ENCODE data around the gene NME2.
"Not testable (repeated sequence)": the region's sequence is repeated elsewhere in the genome, so short reads cannot be mapped to it uniquely, and the experiment has no call there.

The NME2 gene

DNA sequence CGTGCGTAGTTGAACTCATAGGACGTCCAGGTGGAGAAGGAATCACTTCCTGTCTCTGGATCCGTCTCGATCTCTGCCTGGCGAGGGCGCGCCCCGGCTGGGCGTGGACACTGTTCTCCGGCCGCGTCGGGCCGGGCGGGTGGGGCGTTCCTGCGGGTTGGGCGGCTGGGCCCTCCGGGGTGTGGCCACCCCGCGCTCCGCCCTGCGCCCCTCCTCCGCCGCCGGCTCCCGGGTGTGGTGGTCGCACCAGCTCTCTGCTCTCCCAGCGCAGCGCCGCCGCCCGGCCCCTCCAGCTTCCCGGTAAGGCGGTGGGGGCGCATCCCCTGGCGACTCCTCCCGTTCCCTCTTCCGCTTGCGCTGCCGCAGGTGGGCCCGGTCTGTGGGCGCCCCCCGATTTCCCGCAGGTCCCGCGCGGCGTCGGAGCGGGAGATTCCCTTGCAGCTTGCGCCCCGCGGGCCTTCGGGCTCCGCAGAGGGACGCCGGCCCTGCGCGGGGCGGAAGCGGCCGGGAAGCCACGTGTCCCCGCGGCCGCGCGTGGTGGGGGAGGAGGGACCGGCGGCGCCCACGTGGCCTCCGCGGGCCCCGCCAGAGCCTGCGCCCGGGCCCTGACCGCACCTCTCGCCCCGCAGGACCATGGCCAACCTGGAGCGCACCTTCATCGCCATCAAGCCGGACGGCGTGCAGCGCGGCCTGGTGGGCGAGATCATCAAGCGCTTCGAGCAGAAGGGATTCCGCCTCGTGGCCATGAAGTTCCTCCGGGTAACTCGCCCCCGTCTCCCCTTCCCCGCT, at the start of gene NME2:
TSS of gene NME2 (plus strand) at position 214 of the 789 bp plus-strand sequence. CDS start at position 634, 420 bp downstream.
- peak in 49 of 51 donors; percentile 22 to 85 (median 65) for DNase-seq

DNA sequence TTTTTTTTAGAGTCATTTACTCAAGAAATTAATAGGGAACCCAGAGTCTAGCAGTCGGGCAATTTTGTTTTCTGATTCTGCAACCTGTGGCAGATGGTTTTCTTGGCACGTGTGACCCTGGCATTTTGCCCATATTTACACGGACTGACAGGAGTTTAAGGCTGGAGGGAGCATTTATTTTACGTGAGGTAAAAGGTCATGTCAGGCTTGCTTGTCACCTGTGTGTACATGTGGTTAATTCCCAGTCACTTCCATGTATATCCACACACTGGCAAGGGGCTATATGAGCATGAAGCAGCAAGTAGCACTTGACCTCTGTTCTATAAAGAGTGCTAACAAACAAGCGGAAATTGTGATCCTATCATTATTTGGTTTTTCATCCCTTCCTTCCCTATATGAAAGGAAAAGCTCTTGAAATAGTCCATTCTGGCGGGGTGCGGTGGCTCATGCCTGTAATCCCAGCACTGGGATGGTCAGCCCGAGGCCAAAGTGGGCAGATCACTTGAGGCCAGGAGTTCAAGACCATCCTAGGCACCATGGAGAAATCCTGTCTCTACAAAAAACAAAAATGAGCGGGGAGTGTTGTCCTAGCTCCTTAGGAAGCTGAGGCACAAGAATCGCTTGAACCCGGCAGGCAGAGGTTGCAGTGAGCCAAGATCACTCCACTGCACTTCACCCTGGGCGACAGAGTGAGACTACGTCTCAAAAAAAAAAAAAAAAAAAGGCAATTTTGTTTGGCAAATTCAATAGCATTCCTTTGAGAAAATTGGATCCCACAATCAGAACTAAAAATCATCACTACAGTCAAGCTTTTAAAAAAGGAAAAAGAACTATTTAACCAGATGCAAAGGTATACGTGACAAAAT, 47.6 kb upstream of the NME2 start:
- peak in 1 of 51 donors; percentile 2 for DNase-seq

DNA sequence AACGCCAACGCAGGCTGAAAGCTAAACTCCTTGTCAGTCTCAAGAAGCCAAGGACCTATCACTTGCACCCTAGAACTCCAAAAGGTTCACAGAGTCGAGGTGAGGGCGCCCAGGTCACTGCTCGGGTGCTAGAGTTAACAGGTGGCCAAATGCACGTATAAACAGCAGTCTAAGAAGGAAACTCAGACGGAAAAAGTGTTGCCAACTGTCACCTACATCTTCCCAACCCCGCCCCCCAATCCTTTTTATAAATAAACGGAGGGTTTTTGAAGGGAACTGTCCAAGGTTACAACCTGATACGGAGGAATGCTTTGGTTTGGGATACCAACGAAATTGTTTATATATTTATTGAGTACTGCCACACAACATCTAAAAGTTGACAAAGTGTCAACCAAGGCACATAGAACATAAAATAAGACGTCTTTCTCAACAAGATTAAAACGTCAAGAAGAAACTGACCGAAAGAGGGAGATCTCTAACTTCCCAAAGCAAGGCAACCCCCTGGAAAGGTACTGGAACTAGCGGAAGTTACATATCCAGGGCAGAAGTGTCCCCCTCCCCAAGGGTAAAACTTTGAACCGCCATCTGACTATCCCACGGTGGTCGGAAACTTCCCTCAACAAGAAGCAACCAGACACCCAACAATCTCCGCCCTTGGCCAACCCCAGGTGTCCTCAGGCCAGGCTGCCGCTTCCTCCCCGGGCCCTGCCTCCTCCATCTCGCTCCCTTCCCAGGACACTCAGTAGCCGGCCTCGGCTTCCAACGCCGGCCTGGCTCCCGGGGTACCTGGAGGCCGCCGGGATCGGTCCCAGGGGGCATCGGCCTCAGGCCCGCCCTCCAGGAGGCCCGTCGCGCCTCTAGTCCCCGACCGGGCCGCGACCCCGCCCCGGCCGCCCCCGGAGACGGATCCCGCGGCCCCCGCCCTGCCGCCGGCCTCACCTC, 46.5 kb upstream of the NME2 start:
- DNase-seq = peak in 29 of 51 donors; percentile 4 to 57 (median 36)

GRCh38 chr17:51120357-51120738, 45.9 kb upstream of the NME2 start:
- DNase-seq = peak in 24 of 51 donors; percentile 40 to 81 (median 55)

DNA sequence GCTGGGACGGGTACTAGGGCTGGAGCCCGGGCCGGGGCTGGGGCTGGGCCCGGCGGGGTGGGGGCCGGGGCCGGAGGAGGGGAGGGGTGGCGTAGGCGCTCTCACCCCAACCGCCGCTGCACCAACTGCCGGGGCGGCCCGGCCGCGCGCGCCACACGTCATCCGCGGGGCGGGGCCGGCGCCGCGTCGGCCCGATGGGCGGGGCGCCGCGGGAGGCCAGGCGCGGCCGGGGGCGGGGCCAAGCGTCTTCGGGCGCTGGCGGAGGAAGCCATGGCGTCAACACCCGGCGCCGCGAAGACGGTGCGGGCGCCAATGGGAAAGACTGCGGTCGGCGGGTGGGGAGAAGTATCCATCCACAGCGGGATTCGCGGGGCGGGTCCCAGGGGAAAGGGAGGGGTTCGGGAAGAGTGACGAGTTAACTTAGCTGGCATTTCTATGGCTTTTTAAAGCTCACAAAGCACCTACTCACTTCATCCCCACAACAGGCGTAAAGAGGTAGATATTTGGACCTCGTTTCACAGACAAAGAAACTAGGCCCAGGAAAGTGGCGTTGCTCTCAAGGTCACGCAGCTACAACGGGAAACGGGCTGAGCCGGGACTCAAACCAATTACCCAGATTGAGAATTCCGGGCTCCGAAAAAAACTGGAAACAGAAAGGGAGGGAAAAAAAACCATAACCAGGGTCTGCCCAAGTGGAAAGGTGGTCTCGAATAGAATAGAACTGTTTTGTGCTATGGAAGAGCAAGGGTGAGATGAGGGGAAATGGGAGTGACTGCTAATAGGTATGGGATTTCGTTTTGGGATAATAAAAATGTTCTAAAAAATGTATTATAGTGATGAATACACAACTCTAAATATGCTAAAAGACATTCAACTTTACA, 45.2 kb upstream of the NME2 start, which contains the start of gene SPAG9:
TSS of gene SPAG9 (minus strand) at position 130 of the 881 bp plus-strand sequence. CDS start 212 bp downstream, outside the sequence.
- DNase-seq = peak; percentile 52 to 95 (median 88)

GRCh38 chr17:51121620-51122472, 44.4 kb upstream of the NME2 start:
- DNase-seq = peak in 50 of 51 donors; percentile 1 to 84 (median 50)

- not testable (repeated sequence) for DNase-seq
Measured at GRCh38 chr17:51122473-51123115, 43.6 kb upstream of the NME2 start.

- DNase-seq = no peak
Measured at GRCh38 chr17:51124640-51125503, 41.3 kb upstream of the NME2 start.

DNA sequence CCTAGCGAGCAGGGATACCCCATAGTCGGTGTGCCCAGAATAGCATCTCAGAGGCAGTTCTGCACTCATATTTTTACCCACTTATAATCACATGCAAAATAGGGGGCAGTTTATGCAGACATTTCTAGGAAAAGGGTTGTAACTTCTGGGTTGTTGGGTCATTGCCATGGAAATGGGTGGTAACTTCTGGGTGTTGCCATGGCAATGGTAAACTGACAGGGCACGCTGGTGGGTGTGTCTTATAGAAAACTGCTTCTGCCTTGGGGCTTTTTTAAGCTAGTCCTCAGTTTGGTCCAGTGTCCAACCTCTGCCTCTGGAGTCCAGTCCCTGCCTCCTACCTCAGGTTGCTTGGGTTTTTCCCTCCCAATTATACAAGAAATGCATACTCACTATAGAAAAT, 38.1 kb upstream of the NME2 start:
- DNase-seq = no peak

- no peak for DNase-seq
Measured at GRCh38 chr17:51132964-51133319, 33.3 kb upstream of the NME2 start.

DNA sequence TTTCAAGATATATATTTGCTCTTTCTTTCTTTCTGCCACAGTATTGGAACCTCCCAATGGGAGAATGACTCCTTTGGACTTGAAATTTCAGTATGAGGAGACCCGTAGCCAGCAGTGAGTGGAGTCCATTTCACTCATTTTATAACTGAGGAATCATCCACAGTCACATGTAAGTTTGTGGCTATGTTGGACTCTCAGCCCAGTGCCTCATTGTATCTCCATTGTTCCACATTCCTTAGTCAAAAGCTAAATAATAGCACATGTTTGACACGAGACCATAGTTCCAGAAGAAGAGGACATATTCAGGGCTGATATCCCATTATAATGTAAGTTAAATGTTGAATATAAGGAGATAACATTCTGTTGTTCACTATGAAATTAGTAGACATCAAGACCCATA, 32.8 kb upstream of the NME2 start:
- no peak for DNase-seq

GRCh38 chr17:51135956-51136355, 30.3 kb upstream of the NME2 start:
- DNase-seq = no peak

DNA sequence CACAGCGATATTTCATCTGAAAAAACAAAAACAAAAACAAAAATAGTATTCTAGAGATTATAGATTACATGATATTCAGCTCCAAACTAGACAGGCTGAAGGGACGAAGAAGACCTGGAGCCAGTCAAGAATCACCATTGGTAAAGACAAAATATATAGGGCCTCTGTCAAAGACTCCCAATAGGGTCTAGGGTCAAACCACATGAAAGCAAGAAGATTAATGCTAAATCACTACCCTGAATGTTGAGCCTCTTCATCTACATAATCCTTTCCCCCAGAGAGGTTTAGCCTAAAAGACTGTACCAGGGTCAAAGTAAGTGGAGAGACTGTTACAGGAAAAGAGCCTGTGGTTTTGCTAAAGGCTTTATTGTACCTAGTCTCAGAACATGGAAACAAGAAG, 23.6 kb upstream of the NME2 start:
- no peak for DNase-seq

GRCh38 chr17:51144266-51145022, 21.8 kb upstream of the NME2 start:
- DNase-seq = no peak

GRCh38 chr17:51147650-51148049, 18.6 kb upstream of the NME2 start:
- no peak for DNase-seq

DNA sequence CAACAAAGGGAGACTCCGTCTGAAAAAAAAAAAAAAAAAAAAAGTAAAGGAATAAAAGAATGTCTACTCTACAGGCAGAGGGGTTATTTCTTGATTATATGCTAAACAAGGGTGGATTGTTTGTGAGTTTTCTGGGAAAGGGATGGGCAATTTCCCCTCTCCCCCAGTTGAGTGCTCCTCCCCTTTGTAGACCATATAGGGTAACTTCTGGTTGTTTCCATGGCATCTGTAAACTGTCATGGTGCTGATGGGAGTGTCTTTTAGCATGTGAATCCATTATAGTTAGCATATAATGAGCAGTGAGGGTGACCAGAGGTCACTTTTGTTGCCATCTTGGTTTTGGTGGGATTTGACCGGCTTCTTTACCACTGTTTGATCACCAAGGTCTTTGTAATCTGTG, 17.0 kb upstream of the NME2 start:
- no peak for DNase-seq

DNA sequence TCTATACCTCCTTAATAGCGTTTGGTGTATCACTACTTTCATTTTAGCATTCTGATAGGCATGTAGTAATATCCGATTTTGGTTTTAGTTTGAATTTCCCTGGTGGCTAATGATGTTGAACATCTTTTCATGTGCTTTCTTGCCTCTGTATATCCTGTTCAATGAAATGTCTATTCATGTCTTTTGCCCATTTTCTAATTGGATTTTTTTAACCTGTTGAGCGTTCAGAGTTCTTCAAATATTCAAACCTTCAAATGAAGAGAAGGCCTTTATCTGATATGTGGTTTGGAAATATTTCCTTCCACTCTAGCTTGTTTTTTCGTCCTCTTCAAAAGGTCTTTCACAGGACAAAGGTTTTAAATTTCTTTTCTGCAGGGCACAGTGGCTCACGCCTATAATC, 15.3 kb upstream of the NME2 start:
- no peak for DNase-seq

Data from hypothalamus (tissue), 51 donors.